ENCODE data around the gene ZBTB7C.

Gene ZBTB7C

DNA sequence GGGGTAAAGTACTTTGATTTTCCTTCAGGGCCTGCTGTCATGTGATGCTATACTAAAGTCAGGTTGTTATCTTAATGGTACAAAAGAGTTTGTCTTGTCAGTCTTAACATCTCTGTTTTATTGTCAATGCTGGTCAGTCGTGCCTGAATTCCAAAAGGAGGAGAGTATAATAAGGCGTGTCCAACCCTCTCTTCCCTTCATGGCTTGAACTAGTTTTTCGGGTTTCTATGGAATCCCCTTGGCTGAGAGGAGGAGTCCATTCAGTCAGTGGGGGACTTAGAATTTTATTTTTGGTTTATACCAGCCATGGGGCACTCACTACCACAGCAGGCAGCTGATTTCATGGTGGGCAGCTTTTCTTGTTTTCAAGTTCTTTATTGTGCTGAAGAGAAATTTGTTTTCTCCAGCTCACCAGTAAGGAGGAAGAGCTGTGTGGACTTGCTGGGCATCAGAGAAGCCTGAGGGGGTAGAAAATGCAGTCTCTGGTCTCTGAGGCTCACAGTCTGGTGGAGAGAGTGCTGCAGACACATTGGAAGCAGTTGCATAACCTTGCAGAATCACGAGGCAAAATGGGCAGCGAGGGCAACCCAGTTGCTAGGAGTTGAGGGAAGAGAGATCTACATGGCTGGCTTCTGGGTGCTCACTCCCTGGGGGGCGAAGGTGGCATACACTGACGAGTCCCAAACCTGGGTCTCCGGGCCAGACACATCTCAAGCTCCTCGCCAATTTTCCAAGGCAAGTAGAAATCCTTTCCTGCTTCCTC is 193.1 kb downstream of the ZBTB7C start:
- no peak for DNase-seq (ENCODE audit: low read depth)

GRCh38 chr18:48213791-48214190 is 195.4 kb downstream of the ZBTB7C start:
- no peak for DNase-seq (ENCODE audit: low read depth)

DNA sequence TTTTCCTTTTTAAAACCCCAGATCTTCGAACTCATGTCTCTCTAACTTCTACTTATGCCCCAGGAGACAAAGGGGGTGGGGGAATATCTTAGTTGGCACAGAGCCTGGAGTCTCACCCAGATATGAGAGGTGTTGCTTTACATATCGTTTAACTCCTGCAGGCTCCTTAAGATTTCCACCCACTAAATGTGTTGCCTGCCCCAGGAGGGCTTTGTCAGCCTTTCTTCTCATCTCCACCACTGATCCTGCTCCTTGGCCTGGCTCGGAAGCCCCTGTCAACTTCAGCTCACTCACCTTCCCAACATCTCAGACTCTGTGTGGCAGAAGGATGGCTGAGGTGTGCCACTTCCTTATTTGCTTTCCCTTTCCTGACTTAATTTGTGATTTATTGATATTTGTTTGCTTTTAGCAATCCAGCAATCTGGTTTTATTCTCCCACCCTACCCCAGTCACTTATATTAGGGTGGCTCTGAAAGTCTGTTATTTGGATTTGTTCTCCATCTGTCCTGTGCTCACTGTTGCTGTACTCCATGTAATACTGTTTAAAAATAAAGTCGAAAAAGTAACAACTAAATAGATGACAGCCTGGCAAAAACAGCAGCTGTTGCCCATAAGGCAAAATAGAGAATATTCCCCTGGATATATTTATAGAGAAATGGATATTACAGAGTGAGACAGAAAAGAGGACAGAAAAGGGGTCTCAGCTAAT is 200.6 kb downstream of the ZBTB7C start:
- no peak for DNase-seq (ENCODE audit: low read depth)

- no peak for DNase-seq (ENCODE audit: low read depth)
These were observed 201.4 kb downstream of the ZBTB7C start for GRCh38 chr18:48207733-48208132.

DNA sequence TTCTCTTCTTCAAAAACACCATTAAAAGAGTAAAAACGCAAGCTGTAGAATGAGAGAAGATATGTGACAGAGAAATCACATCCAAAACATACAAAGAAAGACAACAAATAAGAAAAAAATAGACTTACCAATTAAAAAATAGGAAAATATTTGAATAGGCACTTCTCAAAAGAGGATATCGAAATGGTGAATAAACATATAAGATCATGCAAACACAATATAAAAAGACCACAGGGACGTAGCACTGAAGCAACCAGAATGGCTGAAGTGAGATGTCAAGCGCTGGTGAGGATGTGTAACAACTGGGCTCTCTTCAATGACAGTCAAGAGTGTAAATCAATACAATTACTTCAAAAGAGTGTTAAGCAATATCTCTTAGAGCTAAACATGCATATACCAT is 202.3 kb downstream of the ZBTB7C start:
- DNase-seq (ENCODE audit: low read depth) = no peak

DNA sequence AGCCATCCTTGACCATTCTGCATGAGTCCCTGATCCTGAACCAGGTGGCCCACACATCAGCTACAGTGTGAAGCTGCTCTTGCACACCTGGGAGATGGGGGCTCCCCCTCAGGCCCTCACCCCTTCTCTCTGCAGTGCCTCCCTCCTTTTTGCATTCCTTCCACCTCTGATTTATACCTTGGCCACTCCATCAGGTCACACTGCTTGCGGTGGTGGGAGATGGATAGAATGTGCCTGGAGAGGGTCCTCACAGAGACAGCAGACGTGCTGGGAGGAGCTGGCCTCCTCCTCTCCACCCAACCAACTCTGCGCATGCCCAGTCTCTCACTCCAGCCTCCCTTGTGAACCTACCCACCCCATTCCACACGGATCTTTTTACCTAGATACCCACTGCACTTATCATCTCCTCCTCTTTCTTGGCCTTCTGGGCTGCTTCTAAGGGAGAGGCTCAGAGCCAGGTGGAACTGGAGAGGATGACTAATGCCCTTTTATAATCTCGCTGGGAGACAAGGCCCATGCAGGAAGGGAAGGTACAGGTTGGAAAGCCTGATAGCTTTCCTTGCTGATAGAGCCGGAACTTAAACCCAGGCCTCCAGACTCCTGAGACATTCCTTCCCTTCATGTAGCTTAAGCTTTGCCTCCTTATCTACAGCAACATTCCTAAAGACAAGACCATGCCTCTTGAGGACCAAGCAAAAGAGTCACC is 205.1 kb downstream of the ZBTB7C start:
- DNase-seq (ENCODE audit: low read depth) = no peak

DNA sequence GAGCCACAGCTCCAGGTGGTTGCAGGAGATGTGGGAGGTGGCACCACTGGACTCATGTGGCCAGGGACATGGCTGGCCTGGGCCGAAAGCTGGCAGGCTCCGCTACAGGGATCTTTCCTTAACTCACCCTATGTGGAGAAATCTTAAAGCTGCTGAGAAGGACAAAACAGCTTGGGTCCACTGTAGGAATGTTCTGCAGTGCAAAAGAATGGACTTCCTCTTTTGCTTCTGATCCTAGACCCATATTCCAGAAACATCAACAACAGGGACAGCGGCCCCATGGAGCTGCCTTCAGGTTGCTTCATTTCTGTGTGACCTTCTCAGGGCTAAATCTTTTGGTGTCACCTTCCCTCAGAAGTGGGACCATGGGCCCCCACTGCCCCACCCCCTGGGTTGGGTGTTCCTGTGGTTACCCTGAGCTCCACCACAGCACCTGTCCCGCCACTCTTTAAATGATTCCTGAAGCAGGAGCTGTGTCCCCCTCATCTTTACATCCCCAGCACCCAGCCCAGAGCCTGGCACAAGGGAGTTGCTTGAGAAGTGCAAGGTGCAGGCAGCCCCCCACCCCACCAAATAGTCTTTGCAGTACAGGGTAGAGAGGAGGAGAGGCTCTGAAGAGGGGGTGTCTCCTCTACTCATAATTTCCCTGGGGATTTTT is 205.8 kb downstream of the ZBTB7C start:
- no peak for DNase-seq (ENCODE audit: low read depth)

- no peak for DNase-seq (ENCODE audit: low read depth)
These were observed 206.6 kb downstream of the ZBTB7C start for GRCh38 chr18:48202350-48203260.

DNA sequence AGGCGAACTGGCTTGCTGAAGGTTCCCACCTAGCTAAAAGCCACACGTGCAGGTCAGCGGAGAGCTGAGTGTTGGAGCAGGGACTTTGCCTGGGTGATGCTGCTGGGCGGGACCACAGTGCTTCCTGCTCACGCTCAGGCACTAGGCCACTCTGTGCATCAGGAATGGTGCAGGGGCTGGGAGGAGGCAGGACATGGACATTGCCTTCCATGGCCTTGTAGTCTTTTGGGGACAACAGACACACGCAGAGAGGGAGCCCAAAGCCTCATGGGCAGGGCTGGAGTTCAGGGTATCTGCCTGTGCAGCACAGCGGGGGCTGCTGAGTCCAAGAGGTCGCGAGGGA is 207.2 kb downstream of the ZBTB7C start:
- DNase-seq (ENCODE audit: low read depth) = no peak

DNA sequence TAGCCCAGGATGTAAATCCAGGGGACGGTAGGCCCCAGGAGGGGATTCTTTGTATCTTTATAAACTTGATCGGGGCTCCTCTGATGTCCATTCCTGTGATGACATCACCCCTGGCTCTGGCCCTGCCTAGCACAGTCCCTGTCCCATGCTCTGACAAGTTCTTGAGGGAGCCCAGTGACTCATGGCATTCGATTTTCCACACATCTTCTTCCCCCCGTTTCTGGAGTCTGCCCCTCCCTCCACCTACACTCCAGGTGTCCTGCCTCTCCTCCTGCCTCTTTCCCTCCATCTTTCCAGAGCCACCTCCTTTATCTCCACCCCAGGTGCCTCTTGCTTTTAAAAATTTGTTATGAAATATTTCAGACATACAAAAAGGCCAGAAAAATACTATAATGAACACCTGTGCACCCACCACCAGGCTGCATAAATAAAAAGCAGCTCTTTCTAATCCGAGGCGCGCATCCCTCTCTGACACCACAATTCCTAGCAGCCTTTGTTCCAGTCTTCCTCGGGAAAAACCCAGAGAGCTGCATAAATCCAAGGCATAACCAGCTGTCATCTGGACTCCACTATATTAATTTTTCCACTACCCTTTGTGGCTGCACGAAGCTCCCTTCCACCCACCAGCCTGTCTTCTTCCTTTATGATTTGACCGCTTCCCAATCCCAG is 207.7 kb downstream of the ZBTB7C start:
- DNase-seq (ENCODE audit: low read depth) = no peak

DNA sequence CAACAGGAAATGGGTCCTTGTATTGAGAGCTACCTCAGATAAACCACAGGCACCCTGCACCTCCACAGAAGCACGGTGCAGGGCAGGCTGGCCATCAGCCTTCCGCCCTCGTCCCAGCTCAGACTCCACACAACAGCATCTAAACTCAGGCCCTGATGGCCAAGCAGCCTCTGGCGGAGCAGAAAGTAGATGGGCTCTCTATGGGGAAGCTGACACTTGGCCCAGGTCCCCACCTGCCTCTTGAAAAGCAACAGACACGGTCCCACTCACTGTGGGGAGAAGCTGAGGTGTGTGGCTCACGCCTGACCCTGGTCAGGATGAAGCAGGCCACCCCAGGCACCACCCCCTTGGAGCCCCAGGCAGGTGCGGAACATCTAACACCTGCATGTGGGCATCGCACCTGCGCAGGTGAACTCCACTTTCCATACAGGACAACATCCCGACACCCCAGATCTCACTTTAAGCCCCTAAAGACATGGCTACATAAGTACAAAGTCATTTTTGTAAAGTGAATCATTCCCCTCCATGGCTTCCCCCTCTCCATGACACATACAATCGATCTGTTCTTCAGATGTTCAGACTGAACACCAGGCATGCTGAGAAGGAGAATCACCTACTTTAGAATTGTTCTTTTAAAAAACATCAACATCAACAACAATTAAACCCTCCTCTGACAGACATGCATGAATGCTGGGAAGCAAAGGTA is 208.4 kb downstream of the ZBTB7C start:
- DNase-seq (ENCODE audit: low read depth) = no peak

- DNase-seq (ENCODE audit: low read depth) = no peak
These were observed 209.8 kb downstream of the ZBTB7C start for GRCh38 chr18:48199399-48199798.

DNA sequence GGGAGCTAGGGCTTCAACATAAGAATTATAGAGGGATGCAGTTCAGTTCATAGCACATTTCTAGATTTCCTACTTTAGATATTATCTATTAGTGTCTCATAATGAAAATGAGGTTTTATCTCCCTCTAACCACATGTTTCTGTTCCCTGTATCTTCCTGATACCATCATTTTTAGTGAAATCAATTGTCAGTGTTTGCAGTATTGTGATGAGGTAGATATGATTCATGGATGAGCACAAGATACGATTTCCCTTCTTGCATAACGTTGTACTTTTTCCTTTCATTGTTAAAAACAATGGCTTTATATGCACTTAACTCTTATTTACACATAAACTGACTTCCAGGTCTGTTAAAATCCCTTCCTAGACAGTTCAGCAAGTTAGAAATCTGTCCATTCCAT is 211.4 kb downstream of the ZBTB7C start:
- DNase-seq (ENCODE audit: low read depth) = no peak

- no peak for DNase-seq (ENCODE audit: low read depth)
These were observed 213.4 kb downstream of the ZBTB7C start for GRCh38 chr18:48195787-48196186.

GRCh38 chr18:48194591-48195181 is 214.5 kb downstream of the ZBTB7C start:
- DNase-seq (ENCODE audit: low read depth) = no peak

DNA sequence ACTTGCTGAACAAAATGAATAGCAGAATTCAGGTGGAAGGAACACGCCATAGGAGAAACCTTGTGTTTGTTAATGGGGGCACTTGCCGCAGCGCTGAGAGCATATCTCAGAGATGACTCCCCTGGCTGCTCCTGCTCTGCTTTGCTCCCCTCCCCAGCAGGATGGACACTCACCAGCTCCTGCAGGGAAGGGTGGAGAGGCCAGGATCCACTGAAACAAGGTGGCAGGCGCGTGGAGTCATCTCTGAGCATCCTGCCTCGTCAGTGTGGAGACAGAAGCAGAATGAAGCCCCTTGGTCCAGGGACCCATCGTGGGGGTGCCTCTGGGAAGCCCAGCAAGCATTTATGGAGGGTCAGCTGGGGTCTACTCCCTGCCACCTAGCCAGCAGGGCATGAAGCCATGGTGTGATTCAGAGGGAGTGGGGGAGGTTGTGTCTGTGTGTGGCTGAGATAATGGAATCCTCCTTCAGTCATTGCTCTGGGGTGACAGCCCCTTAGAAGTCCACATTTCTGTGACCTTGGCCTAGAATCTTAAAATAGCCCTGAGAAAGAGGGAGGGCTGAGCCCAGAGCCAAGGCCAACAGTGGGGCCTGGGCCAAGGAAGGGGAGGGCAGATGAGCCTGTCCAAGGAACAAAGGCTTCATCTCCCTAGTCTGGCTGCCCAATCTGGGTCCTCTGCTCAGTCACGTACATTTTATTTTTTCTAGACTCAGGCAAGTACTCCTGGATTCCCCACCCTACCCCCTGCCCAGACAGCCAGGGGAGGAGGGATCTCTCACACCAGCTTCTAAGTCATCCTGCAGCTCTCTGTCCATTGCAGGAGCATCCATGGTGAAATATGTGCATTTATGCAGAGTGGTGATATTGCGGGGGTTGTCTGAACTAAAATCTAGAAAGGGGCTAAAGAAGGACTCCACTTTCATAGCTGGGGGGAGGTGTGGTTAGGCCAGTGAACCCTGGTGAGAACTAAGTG is 215.4 kb downstream of the ZBTB7C start:
- DNase-seq (ENCODE audit: low read depth) = no peak

- no peak for DNase-seq (ENCODE audit: low read depth)
These were observed 216.6 kb downstream of the ZBTB7C start for GRCh38 chr18:48192542-48192941.

GRCh38 chr18:48191494-48191893 is 217.7 kb downstream of the ZBTB7C start:
- no peak for DNase-seq (ENCODE audit: low read depth)

DNA sequence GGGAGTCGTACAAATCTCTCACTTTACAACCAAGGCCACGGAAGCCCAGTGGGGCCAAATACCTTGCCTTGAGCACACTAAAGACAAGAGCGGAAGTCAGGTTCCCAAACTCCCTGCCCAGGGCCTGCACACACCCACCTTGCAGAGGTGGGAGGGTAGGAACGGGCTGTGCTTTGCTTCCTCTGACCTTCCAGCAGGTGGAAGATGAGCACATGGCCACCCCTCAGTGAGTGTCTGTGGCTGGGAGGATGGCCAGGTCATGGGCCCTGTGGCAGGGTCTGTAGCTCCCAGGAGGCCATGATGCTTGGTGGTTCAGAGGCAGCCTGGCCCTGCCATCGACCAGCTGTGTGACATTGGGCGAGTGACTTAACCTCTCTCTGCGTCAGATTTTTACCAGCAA is 218.2 kb downstream of the ZBTB7C start:
- DNase-seq (ENCODE audit: low read depth) = no peak
